ENCODE results near the gene TBX1.
"Not testable (repeated sequence)": the region's sequence is repeated elsewhere in the genome, so short reads cannot be mapped to it uniquely, and the experiment has no call there.

The TBX1 gene

DNA sequence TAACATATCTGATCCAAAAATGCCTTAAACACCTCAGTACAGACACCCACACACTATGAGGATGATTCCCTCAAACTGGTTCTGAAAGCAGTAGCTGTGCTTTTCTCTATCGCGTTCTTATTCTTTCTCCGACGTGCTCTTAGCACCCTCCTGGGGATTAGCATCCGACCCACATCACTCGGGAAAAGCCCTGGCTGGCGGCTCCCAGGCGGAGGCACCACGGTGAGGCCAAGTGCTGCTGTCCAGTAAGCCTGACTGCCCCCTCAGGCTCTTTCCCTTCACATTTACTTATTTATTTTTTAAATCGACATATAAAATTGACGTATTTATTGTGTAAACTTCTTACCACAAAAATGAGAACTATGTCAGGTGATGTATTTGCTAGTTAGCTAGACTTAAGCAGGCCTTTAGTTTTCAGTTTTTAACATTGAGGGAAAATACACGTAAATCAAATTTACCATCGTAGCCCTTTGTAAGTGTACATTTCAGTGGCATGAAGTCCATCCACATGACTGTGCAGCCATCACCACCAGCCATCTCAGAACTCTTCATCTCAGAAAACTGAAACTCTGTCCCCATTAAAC is 19.2 kb downstream of the TBX1 start:
- no peak for DNase-seq (ENCODE audit: low read depth in 1 of 2, low spot score in 1 of 2)

DNA sequence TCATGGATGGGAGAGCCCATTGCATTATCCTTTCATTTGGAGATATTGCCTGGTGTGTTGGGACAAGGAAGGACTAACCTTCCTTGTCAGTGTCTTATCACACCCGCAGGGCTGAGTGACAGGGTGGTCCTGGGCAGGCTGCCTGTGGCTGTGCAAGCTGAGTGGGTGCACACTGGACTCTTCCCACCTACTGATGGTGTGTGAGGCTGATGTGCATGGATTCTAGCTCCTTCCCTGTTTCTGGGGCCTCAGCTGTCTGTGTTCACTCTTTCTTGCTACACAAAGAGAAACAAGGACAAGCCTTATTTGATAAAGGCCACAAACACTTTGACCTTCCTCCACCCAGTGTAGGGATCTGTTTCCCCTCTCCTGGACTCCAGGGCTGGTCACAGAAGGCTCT is 22.0 kb downstream of the TBX1 start:
- DNase-seq (ENCODE audit: low read depth in 1 of 2, low spot score in 1 of 2): no peak

DNA sequence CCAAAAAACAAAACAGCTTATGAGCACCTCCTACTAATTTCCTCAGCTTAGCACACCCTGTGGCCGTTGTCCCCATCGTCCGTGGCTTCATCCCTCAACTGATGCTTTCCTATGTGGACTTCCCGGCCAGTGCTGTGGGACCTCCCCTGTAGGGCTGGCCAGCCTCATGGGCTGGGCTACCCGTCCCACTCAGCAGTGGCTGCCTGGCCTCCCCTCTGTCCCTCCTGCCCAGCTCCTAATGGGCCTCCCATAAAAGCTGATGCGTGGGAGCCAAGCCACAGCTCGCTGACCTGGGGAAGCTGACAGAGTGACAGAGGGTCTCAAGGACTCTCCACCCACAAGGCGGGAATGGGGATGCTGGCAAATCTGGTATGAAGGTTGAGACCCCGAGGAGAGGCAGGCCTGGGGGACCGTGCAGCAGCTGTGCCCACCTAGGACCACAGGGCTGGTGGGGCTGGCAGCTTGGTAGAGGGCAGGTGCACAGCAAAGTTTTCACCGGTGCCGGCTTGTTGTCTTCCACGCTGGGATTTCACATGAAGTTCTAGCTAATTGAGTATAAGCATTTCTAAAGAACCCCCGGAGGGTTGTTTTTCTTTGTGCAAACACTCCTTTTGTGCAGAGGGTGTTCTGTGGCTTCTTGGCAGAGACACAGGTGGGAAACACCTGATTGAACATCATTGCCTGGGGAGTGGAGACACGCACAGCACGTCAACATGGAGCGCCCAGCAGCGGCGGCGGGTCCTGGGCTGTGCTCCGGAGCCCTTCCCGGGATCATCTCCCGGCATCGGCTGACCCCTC is 23.2 kb downstream of the TBX1 start:
- no peak for DNase-seq (ENCODE audit: low read depth in 1 of 2, low spot score in 1 of 2)

DNA sequence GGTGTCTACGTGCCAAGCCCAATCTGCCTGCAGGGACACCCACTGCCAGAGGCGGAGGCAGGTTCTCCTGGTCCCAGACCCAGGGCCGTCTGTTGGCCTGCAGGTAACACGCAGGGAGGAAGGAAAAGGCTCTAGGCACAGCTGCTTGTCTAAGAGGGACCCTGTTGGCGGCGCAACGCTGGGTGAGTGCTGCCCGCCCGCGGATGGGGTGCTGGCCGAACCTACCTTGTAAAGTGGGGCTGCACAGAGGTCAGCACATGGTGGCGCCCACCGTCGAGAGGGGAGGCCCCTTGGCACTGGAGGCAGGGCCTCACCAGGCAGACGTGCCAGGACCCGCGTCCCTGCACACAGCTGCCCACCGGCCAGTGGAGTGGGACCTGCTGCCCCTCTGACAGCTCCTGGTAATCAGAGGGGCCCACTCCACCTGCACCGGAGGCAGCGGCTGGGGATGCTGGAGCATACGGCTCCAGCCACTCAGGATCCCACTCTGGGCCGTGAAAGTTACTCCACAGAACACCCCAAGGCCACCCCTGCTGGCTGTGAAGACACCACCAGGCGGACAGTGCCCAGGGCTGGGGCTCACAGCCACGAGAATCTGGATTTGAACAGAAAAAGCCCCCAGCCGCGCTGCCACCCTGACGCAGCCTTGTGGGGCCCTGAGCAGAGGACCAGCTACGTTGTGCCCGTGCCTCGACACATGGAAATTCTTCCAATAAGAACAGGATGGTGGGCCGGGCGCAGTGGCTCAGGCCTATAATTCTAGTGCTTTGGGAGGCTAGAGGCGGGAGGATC is 24.0 kb downstream of the TBX1 start:
- DNase-seq (ENCODE audit: low read depth in 1 of 2, low spot score in 1 of 2): no peak

DNA sequence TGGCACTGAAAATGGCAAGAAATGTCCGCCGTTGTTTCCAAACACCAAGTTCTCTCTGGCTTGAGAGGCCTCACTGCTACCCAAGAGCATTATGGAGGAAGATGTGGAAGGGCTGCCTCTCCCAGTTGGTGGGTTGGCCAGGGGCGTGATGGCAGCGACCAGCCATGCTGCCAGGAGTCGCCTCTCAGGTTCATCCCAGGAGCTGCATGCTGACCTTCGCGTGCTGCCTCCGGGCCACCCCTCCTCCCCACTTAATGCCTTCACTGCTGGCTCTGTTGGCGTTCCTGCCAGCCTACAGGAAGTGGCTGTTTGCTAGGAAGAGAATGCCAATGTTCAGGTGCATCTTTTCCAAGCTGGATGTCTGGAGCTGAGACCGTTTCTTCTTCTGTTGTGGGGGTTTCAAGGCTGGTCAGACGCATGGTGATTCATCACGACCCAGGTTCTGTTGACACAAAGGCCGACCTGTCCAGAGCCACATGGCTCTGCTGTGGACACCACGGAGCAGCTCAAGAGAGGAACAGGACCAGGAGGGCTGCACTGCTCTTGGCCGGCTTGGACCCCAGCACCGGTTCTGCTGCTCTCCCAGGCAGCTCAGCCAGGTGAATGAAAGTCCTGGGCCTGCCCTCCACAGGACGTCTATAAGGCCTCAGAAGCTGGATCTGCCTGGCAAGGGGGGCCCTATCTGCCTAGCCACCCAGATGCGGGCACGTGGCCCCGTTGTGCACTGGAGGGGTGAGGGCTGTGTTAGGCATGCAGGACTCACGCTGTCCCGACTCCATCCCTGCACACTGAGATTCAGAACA is 25.1 kb downstream of the TBX1 start:
- no peak for DNase-seq (ENCODE audit: low read depth in 1 of 2, low spot score in 1 of 2)

DNA sequence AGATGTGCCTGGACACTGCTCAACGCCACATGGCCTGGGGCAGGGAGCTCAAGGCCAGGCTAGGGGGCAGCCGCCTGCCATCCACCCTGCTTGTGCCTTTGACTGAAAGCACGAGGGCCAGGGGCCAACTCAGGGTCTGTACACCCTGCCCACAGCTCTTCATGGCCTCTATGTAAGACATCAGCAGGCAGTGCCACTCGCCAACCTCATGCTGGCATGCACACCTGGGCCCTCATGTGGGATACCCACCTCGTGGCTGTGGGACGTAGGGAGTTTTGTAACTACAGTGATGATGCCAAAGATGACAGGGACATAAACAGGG is 25.6 kb downstream of the TBX1 start:
- no peak for DNase-seq (ENCODE audit: low read depth in 1 of 2, low spot score in 1 of 2)

DNA sequence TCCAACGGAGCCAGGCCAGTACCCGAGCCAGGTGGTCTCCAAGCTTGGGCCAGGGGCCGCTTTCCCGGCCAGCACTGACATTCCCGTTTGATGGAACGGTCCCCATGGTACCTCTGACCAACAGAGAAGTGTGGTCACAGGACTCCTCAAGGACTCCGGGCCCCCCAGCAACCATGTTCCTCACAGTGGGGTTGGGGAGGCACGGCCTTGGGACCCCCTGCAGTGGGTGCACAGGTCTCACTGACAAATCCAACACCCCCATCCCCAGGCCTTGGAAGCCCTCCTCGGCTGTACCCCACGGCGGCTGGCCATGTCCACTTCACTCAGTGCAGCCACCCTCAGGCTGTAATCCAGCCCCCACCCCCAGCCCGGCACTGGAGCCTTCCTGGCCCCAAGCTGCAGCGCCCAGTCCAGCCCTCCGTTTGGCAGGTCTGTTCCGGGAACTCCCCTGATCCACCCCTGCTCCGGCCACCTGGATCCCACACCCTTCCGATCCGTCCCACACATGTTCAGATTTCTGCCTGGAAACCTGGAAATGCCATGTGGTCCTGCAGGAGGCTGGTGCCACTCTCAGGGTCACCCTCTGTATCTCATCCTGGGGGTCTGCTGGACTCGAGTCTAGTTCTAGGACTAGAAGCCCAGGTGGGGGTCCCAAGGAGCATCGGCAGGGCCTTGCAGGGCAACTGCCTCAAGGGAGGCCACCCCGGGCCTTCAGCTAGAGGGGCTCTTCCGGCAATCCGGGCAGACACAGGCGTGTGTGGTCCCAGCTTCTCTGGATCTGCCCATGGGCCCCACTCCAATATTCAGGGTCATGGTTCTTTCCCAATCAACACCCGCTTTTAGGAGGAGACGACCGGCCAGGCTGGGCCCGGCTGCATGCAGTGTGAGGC is 26.6 kb downstream of the TBX1 start:
- no peak for DNase-seq (ENCODE audit: low read depth in 1 of 2, low spot score in 1 of 2)

DNA sequence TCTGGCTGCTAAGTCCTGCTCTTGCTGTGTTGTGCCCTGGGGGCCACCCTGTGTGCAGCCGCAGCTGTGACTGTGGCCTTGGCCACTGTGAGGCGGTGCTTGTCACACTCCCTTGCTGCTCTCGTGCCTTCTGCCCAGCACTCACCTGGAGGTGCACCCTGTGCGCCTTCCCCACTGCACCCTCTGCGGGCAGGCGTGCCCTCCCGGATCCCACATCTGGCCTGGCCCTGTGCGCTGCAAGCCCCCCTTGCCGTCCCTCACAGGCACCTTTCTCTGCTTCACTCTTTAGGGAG is 27.2 kb downstream of the TBX1 start:
- no peak for DNase-seq (ENCODE audit: low read depth in 1 of 2, low spot score in 1 of 2)

DNA sequence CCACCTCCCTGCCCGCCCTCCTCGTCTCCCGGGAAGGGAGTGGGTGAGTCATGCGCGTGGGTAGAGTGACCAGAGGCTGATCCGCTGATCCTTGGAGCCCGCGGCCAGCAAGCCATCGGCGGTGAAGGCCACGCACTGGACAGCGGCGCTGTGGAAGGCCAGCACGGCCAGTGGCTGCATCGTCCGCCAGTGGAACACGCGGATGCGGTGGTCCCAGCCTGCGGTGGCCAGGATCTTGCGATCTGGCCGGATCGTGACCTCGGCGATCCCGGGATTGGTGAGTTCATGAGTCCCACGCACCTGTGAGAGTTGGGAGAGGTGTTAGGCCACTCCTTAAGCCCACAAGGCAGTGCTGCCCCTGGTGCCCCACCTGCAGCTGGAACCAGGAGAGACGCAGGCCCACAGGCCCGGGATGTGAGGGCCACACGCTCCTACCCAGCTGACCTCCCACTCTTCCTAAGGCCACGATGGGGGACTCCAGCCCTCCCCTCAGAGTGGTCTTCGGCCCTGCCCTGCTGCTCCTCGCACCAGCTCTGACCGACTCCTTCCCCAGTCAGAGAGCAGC is 28.2 kb downstream of the TBX1 start:
- no peak for DNase-seq (ENCODE audit: low read depth in 1 of 2, low spot score in 1 of 2)

DNA sequence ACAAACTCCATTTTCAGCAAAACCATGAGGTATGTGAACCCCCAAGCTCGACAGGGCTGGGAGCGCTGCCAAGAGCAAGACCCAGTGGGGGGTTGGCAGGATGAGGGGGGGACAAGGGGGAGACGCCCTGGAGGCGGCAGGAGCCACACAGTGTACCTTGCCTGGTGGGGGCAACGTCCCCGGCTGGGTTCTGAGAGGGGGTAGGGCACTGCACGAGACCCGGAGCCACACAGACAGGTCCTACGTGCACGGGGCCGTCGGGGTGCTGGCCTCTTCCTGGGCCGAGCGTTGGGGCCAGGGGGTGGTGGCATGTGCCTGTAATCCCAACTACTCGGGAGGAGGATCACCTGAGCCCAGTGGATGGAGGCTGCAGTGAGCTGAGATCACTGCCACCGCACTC is 28.8 kb downstream of the TBX1 start:
- no peak for DNase-seq (ENCODE audit: low read depth in 1 of 2, low spot score in 1 of 2)

DNA sequence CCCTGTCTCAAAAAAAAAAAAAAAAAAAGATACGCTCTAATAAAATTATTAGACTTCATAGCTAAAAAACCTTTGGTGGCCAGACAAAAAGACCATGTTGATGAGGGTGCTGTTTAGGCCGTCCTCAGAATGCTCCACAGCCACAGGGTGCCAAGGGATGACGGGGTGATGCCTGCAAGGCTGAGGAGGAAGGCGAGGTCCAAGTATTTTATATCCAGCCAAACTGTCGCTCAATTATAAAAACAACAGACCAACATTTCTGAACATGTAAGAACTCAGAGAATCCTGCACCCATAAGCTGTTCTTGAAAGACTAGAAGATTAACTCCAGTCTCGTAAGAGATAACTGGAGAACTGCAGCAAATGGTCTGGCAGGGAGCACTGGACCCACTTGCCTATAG is 29.2 kb downstream of the TBX1 start:
- DNase-seq (ENCODE audit: low read depth in 1 of 2, low spot score in 1 of 2): no peak

DNA sequence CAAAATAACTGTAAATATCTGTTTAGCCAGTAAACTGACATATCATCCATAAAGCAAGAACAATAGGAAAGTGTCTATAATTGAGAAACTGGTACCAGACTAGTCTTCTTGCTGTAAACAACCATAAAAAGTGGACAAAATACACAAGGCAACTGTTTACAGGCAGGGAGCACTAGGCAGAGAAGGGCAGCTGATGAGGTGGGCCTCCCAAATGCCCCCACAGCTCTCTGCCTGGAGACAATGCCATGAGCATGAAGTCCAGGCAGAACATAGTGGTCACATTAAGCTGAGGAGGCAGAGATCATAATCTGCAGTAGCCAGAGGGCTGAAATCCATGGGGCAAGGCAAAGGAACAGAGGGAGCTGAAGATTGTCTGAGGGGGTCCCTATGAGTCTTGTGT is 30.7 kb downstream of the TBX1 start:
- DNase-seq (ENCODE audit: low read depth in 1 of 2, low spot score in 1 of 2): no peak

DNA sequence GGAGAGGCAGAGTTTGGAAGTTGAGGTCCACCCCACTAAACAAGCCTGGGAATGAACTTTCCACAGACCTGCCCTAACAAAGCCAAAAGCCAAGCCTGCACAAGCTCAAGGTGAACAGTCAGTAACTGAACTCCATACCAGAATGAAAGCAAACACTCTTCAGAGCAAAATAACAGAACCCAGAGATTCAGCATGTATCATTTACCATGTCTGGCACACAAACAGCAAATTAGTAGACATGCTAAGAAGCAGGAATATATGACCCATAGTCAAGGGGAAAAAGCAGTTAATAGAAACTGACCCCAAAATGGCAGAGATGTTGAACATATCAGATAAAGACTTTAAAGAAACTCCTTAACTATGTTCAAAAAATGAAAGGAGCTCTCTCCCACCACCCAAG is 31.3 kb downstream of the TBX1 start:
- DNase-seq (ENCODE audit: low read depth in 1 of 2, low spot score in 1 of 2): no peak

DNA sequence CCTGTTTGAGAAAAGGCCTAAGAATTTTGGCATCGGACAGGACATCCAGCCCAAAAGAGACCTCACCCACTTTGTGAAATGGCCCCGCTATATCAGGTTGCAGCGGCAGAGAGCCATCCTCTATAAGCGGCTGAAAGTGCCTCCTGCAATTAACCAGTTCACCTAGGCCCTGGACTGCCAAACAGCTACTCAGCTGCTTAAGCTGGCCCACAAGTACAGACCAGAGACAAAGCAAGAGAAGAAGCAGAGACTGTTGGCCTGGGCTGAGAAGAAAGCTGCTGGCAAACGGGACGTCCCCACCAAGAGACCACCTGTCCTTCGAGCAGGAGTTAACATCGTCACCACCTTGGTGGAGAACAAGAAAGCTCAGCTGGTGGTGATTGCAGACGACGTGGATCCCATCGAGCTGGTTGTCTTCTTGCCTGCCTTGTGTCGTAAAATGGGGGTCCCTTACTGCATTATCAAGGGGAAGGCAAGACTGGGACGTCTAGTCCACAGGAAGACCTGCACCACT is 31.9 kb downstream of the TBX1 start:
- not testable (repeated sequence) for DNase-seq (ENCODE audit: low read depth in 1 of 2, low spot score in 1 of 2)

DNA sequence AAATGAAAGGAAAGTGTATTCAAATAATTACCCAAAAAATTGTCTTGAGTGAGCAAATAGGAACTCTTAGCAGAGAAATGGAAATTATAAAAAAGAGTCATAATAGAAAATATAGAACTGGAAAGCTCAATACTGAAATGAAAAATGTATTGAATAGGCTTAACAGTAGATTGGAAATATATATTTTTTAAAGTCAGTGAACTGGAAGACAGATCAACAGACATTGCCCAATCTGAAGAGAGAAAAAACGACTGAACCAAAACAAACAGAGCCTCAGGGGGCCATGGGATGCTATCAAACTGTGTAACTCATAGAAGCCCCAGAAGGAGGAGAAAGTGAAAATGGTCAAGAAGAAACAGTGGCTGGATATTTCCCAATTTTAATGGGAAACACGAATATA is 32.6 kb downstream of the TBX1 start:
- no peak for DNase-seq (ENCODE audit: low read depth in 1 of 2, low spot score in 1 of 2)

DNA sequence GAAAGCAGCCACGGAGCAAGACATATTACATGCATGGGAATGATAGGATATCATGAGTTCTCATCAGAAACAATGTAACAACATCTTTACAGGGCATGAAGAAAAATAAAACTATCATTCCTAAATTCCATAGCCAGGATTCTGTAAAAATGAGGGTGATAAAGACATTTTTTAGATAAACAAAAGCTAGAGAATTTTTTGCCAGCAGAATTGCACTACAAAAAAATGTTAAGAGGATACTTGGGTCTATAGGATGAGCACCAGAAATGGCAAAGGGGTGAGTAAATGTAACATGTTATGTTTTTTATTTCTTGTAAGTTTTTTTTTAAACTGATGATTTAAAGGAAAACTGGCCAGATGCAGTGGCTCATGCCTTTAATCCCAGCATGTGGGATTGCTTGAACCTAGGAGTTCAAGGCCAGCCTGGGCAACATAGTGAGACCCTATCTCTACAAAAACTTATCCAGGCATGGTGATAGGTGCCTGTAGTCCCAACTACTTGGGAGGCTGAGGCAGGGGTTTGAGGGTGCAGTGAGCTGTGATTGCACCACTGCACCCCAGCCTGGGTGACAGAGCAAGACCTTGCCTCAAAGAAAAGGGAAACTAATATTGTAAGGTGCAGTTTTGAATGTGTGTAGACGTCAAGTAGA is 33.2 kb downstream of the TBX1 start:
- no peak for DNase-seq (ENCODE audit: low read depth in 1 of 2, low spot score in 1 of 2)

DNA sequence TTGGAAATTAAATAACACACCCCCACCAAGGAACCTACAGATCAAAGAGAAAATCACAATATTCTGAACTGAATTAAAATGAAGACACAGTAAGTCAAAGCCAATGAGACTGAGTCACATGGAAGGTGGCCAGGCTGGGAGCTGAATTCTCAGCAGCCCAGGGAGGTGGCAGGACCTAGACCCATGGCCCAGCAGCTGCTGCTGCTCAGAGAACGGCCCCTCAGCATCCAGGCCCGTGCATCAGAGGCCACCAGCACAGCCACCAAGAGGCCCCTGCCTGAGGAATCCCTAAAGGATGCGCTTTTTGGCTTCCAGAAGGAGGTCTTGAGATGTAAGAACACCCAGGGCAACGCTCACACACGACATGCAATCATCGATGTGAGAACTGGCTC is 35.0 kb downstream of the TBX1 start:
- DNase-seq (ENCODE audit: low read depth in 1 of 2, low spot score in 1 of 2): no peak

DNA sequence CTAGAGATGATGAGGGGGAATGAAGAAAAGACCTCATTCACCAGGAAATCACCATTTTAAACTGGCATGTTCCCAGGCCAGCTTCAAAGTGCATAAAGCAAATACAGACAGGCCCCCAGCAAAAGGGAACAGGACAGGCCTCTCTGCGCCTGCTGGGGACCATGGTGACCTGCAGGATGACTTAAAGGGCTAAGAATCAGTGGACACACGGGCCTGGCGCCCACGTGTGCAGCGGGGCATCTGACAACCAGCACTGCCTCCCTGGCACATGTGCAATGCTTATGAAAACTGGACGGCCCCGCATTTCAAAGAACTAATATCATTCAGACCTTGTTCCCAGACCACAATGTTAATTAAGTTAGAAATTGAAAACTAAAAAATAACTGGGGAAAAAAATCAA is 35.6 kb downstream of the TBX1 start:
- no peak for DNase-seq (ENCODE audit: low read depth in 1 of 2, low spot score in 1 of 2)

DNA sequence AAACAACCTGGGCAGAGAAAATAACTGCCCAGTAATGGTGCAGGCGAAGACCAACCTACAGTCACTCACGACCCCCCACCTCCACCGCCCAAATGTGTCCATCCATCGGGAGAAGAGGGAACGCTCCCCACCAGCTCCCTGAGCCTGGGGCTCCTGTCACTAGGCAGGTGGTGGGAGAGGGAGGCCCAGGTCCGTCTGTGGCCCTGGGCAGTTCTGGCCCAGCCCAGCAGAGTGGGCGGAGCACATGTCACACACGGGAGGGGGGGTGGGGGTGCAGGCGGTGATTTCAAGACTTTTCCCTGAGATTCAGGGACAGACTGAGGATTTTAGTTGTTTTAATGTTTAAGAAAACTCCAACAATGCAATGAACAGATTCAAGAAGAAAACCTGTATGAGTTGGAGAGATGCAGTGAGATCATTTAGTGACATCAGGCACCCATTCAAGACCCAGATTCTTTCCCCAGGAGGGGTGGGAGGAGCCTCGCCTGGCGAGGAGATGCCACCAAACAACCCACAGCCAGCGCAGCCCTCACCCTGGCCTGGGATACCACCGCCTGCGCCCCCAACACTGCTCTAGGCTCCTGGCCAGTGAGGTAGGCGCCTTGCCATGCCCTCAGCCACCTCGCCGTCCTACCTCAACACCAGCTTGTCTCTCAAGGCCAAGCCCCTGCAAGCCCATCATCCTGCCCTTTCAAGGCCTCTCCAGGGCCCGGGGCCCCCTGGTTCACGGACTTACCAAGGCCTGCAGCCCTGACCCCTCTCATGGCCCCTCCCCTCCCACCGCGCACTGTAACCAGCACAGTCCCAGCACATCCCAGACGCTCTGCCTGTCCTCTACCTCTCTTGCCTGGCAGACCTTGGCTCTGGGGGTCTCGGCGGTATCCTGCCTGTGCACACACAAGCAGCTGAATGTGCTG is 36.8 kb downstream of the TBX1 start:
- no peak for DNase-seq (ENCODE audit: low read depth in 1 of 2, low spot score in 1 of 2)
